ENCODE measurements around the gene SGPP2. TPM values are rescaled to one million over a fixed set of nuclear protein-coding genes. Genes with fewer than 3 reads are reported as not detected.

SGPP2 gene
- total RNA-seq, 1 donor from 2014 or later = 0.11 TPM

DNA sequence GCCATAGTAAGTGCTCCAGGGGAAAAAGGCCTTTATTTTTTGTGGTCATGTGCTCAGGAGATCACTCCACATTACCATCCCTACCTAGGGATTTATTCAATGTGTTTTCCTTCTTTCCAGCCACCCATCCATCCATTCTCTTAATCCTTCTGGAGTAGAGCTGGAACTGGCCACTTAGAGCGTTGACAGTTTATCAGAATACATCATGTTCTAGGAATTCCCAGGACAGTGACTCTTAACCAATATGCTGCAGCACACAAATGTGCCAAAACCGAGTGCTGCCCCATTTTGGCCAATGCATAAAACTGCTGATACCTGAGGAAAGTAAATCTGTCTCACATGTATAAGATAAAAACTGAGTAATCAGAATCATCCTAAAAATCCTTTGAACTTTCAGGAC is 167.8 kb downstream of the SGPP2 start:
- Mint-ChIP-seq H3K4me1 (peaks cover 5% of the 10 kb centered on the region), H3K27ac (no peak overlapping the region), H3K9me3 (peaks cover 13% of the 10 kb centered on the region), H3K27me3 (ENCODE audit: insufficient read depth, low read depth) (no peaks in the 10 kb centered on the region), H3K36me3 (peaks cover 29% of the 10 kb centered on the region), H3K4me3 (no peak overlapping the region)
- H3K9ac ChIP-seq = no peak overlapping the region
- DNase-seq (ENCODE audit: low spot score) = no peak
- no peak for TF ChIP-seq EZH2phosphoT487 (IDR thresholded peaks at IDR 0.05)
- H4K20me1 ChIP-seq (ENCODE audit: low read depth) = no peaks in the 10 kb centered on the region
- no peaks in the 10 kb centered on the region for H3K27me3 ChIP-seq
- H2AFZ ChIP-seq (replicated peaks) = no peak overlapping the region
- no peak overlapping the region for H3K27ac ChIP-seq
- no peak overlapping the region for H3K4me3 ChIP-seq
- no peaks in the 10 kb centered on the region for H3K9me3 ChIP-seq (ENCODE audit: low read depth)
- H3F3A ChIP-seq (ENCODE audit: low read depth) = no peaks in the 10 kb centered on the region
- no peaks in the 10 kb centered on the region for H3K79me2 ChIP-seq (ENCODE audit: low read depth)
- no peaks in the 10 kb centered on the region for H3K36me3 ChIP-seq
- no peak overlapping the region for H3K4me2 ChIP-seq
- no peaks in the 10 kb centered on the region for H3K4me1 ChIP-seq

GRCh38 chr2:222594679-222595078 is 170.3 kb downstream of the SGPP2 start:
- no peak overlapping the region for H3K27ac ChIP-seq
- TF ChIP-seq EZH2 (IDR thresholded peaks at IDR 0.05) = no peak
- TF ChIP-seq, protein P1, sequence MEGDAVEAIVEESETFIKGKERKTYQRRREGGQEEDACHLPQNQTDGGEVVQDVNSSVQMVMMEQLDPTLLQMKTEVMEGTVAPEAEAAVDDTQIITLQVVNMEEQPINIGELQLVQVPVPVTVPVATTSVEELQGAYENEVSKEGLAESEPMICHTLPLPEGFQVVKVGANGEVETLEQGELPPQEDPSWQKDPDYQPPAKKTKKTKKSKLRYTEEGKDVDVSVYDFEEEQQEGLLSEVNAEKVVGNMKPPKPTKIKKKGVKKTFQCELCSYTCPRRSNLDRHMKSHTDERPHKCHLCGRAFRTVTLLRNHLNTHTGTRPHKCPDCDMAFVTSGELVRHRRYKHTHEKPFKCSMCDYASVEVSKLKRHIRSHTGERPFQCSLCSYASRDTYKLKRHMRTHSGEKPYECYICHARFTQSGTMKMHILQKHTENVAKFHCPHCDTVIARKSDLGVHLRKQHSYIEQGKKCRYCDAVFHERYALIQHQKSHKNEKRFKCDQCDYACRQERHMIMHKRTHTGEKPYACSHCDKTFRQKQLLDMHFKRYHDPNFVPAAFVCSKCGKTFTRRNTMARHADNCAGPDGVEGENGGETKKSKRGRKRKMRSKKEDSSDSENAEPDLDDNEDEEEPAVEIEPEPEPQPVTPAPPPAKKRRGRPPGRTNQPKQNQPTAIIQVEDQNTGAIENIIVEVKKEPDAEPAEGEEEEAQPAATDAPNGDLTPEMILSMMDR (IDR thresholded peaks at IDR 0.05) = no peak
- H3K9me3 ChIP-seq (ENCODE audit: low read depth) = no peaks in the 10 kb centered on the region
- no peaks in the 10 kb centered on the region for H3F3A ChIP-seq (ENCODE audit: low read depth)
- no peaks in the 10 kb centered on the region for H3K79me2 ChIP-seq (ENCODE audit: low read depth)
- no peaks in the 10 kb centered on the region for H3K36me3 ChIP-seq
- Mint-ChIP-seq H3K4me1 (peaks cover 6% of the 10 kb centered on the region), H3K27me3 (ENCODE audit: insufficient read depth, low read depth) (no peaks in the 10 kb centered on the region), H3K4me3 (no peak overlapping the region), H3K36me3 (peaks cover 19% of the 10 kb centered on the region), H3K27ac (no peak overlapping the region), H3K9me3 (no peaks in the 10 kb centered on the region)
- no peak overlapping the region for H3K4me3 ChIP-seq
- H3K4me2 ChIP-seq = no peak overlapping the region
- DNase-seq (ENCODE audit: low spot score) = no peak
- no peaks in the 10 kb centered on the region for H4K20me1 ChIP-seq (ENCODE audit: low read depth)
- no peaks in the 10 kb centered on the region for H3K27me3 ChIP-seq
- H3K9ac ChIP-seq = no peak overlapping the region
- H3K4me1 ChIP-seq = no peaks in the 10 kb centered on the region
- H2AFZ ChIP-seq (replicated peaks) = no peak overlapping the region

GRCh38 chr2:222595581-222595980 is 171.2 kb downstream of the SGPP2 start:
- Histone ChIP-seq H3K36me3 (peaks cover 4% of the 10 kb centered on the region), H4K20me1 (ENCODE audit: low read depth) (no peaks in the 10 kb centered on the region), H3K9me3 (ENCODE audit: low read depth) (no peaks in the 10 kb centered on the region), H2AFZ (replicated peaks) (no peak overlapping the region), H3K27me3 (no peaks in the 10 kb centered on the region), H3K4me3 (no peak overlapping the region), H3K4me1 (no peaks in the 10 kb centered on the region), H3K27ac (no peak overlapping the region), H3K4me2 (no peak overlapping the region), H3F3A (ENCODE audit: low read depth) (no peaks in the 10 kb centered on the region), H3K9ac (no peak overlapping the region), H3K79me2 (ENCODE audit: low read depth) (no peaks in the 10 kb centered on the region)
- H3K4me3 Mint-ChIP-seq = no peak overlapping the region
- no peak for TF ChIP-seq EZH2phosphoT487 (IDR thresholded peaks at IDR 0.05)
- TF ChIP-seq, protein P1 (IDR thresholded peaks at IDR 0.05) = no peak
- peaks cover 10% of the 10 kb centered on the region for H3K4me1 Mint-ChIP-seq
- no peak overlapping the region for H3K27ac Mint-ChIP-seq
- H3K9me3 Mint-ChIP-seq = no peaks in the 10 kb centered on the region
- peaks cover 16% of the 10 kb centered on the region for H3K36me3 Mint-ChIP-seq
- no peaks in the 10 kb centered on the region for H3K27me3 Mint-ChIP-seq (ENCODE audit: insufficient read depth, low read depth)
- DNase-seq (ENCODE audit: low spot score) = no peak

DNA sequence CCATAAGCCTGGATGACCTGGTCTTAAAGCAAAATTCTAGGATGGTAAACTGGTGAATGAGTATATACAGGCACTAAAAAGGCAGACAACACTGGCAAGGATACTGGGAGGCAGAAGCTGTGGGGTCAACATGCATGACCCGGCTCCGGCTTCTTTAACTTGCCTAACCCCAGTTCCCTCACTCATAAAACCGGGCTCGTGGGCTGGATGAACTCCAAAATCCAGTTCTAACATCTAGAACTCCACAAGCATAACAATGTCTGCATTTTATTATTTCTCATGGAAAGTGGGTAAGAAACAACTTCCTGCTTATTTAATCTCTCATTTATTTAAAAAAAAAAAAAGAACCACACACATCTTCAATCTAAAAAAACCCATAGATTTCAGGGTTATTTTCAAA is 174.3 kb downstream of the SGPP2 start:
- H3K27ac ChIP-seq = no peak overlapping the region
- no peaks in the 10 kb centered on the region for H3K27me3 ChIP-seq
- H3K9me3 Mint-ChIP-seq = no peaks in the 10 kb centered on the region
- H3K4me2 ChIP-seq = no peak overlapping the region
- no peak overlapping the region for H3K27ac Mint-ChIP-seq
- H3K4me1 Mint-ChIP-seq = peaks cover 10% of the 10 kb centered on the region
- no peak overlapping the region for H3K4me3 ChIP-seq
- H3K79me2 ChIP-seq (ENCODE audit: low read depth) = peaks cover 4% of the 10 kb centered on the region
- no peak overlapping the region for H3K9ac ChIP-seq
- H3F3A ChIP-seq (ENCODE audit: low read depth) = no peaks in the 10 kb centered on the region
- H4K20me1 ChIP-seq (ENCODE audit: low read depth) = no peaks in the 10 kb centered on the region
- no peaks in the 10 kb centered on the region for H3K9me3 ChIP-seq (ENCODE audit: low read depth)
- H3K27me3 Mint-ChIP-seq (ENCODE audit: insufficient read depth, low read depth) = no peaks in the 10 kb centered on the region
- TF ChIP-seq, protein P1 (IDR thresholded peaks at IDR 0.05) = no peak
- TF ChIP-seq EZH2 (IDR thresholded peaks at IDR 0.05) = no peak
- TF ChIP-seq EZH2phosphoT487 (IDR thresholded peaks at IDR 0.05) = no peak
- H3K4me3 Mint-ChIP-seq = no peak overlapping the region
- DNase-seq (ENCODE audit: low spot score) = no peak
- H2AFZ ChIP-seq (replicated peaks) = no peak overlapping the region
- no peaks in the 10 kb centered on the region for H3K4me1 ChIP-seq
- peaks cover 6% of the 10 kb centered on the region for H3K36me3 Mint-ChIP-seq
- H3K36me3 ChIP-seq = peaks cover 9% of the 10 kb centered on the region
